PC-3 (cell line): ENCODE data around the gene TTC21B.

Source experiments
- EZH2 ChIP-seq: fragments of 300-600 bp; sonication (generic); IDR thresholded peaks from one replicate; pipeline ENCODE4 v1.6.1; 2017; ENCODE audit warnings: antibody characterized with exemption, mild to moderate bottlenecking, low read length; ENCODE audit not compliant: unreplicated experiment
- EZH2phosphoT487 ChIP-seq: fragments of 300-600 bp; sonication (generic); IDR thresholded peaks from 2 replicates; pipeline ENCODE4 v1.6.1; 2018; ENCODE audit warnings: mild to moderate bottlenecking, antibody characterized with exemption, low read length, borderline replicate concordance
- TF ChIP-seq, protein P1 (sequence below): fragments of 300-600 bp; sonication (generic); conservative IDR thresholded peaks from 2 replicates; pipeline ENCODE4 v1.5.1; 2017; ENCODE audit warnings: antibody characterized with exemption, low read depth, mild to moderate bottlenecking, low read length

- TF ChIP-seq, protein P1, sequence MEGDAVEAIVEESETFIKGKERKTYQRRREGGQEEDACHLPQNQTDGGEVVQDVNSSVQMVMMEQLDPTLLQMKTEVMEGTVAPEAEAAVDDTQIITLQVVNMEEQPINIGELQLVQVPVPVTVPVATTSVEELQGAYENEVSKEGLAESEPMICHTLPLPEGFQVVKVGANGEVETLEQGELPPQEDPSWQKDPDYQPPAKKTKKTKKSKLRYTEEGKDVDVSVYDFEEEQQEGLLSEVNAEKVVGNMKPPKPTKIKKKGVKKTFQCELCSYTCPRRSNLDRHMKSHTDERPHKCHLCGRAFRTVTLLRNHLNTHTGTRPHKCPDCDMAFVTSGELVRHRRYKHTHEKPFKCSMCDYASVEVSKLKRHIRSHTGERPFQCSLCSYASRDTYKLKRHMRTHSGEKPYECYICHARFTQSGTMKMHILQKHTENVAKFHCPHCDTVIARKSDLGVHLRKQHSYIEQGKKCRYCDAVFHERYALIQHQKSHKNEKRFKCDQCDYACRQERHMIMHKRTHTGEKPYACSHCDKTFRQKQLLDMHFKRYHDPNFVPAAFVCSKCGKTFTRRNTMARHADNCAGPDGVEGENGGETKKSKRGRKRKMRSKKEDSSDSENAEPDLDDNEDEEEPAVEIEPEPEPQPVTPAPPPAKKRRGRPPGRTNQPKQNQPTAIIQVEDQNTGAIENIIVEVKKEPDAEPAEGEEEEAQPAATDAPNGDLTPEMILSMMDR: no peak
- no peak for TF ChIP-seq EZH2phosphoT487
- TF ChIP-seq EZH2: no peak
These were observed 128.5 kb downstream of the TTC21B start for GRCh38 chr2:165825041-165825440.
